SK-N-SH (cell line): ENCODE measurements around the gene CCNB1. TPM values are rescaled to one million over a fixed set of nuclear protein-coding genes. Genes with fewer than 3 reads are reported as not detected.
"Not testable (repeated sequence)": the region's sequence is repeated elsewhere in the genome, so short reads cannot be mapped to it uniquely, and the experiment has no call there.

ENCODE experiments used
- CTCF ChIA-PET: fragments of 300-600, 350-600 bp; formaldehyde crosslinking; extraction: SDS; loops from one replicate; lab custom pipeline; 2021; lab: Yijun Ruan, JAX
- POLR2A ChIA-PET: fragments of 350-600 bp; sonication (Branson Sonifier 250); formaldehyde crosslinking; extraction: SDS; loops from one replicate; lab custom pipeline; 2020; ENCODE audit warnings: antibody characterized with exemption, inconsistent platforms; lab: Yijun Ruan, JAX
- DNase-seq: peaks from one replicate; pipeline ENCODE4 v3.0.0; 2012
- H2AFZ ChIP-seq: fragments of 200-600 bp; sonication (generic); 2 replicates; pipeline ENCODE4 v1.8.1; 2016; ENCODE audit warnings: antibody characterized with exemption, mild to moderate bottlenecking, low read depth
- H3F3A ChIP-seq: fragments of 200-600 bp; sonication (generic); replicated peaks from 2 replicates; pipeline ENCODE3; 2016; ENCODE audit warnings: antibody characterized with exemption, mild to moderate bottlenecking; ENCODE audit not compliant: insufficient read depth
- H3K27ac ChIP-seq, 2 experiments: fragments of 200-500 bp in 1 of 2; fragments of 200-600 bp in 1 of 2; sonication (Bioruptor generic) in 1 of 2; sonication (generic), shearing (Covaris generic) in 1 of 2; 2 replicates each; pipeline versions ENCODE4 v1.5.1 to v1.6.1; 2014 to 2016; ENCODE audit warnings: low read depth in 2 of 2, inconsistent platforms in 1 of 2, low read length in 1 of 2, mild to moderate bottlenecking in 1 of 2, mixed read lengths in 1 of 2
- H3K27me3 ChIP-seq: fragments of 200-600 bp; sonication (generic), shearing (Covaris generic); 2 replicates; pipeline ENCODE4 v1.6.1; 2016; ENCODE audit warnings: mixed run types; ENCODE audit not compliant: insufficient read depth
- H3K36me3 ChIP-seq, 2 experiments: fragments of 200-500 bp in 1 of 2; fragments of 200-600 bp in 1 of 2; sonication (Bioruptor generic) in 1 of 2; sonication (generic) in 1 of 2; replicated peaks in 1 of 2; 2 replicates each; pipeline versions ENCODE3 to v1.5.1; 2014 to 2016; ENCODE audit warnings: low read length in 1 of 2, mild to moderate bottlenecking in 1 of 2; ENCODE audit not compliant: insufficient read depth in 2 of 2, control insufficient read depth in 1 of 2
- H3K4me1 ChIP-seq, 2 experiments: fragments of 200-500 bp in 1 of 2; fragments of 200-600 bp in 1 of 2; sonication (Bioruptor generic) in 1 of 2; sonication (generic), shearing (Covaris generic) in 1 of 2; 2 replicates each; pipeline versions ENCODE4 v1.5.1 to v1.6.1; 2014 to 2016; ENCODE audit warnings: low read depth in 1 of 2, low read length in 1 of 2, mixed run types in 1 of 2; ENCODE audit not compliant: insufficient read depth in 2 of 2, control insufficient read depth in 1 of 2
- H3K4me2 ChIP-seq: fragments of 200-600 bp; sonication (generic), shearing (Covaris generic); 2 replicates; pipeline ENCODE4 v1.6.1; 2017; ENCODE audit warnings: mixed run types
- H3K4me3 ChIP-seq, 2 experiments: fragments of 200-500 bp in 1 of 2; fragments of 200-600 bp in 1 of 2; sonication (Bioruptor generic) in 1 of 2; sonication (generic), shearing (Covaris generic) in 1 of 2; 2 replicates each; pipeline versions ENCODE4 v1.5.1 to v1.8.1; 2014 to 2016; ENCODE audit warnings: low read depth in 2 of 2, inconsistent platforms in 1 of 2, low read length in 1 of 2, mild to moderate bottlenecking in 1 of 2, mixed read lengths in 1 of 2, moderate library complexity in 1 of 2
- H3K79me2 ChIP-seq: fragments of 200-600 bp; sonication (generic); 2 replicates; pipeline ENCODE4 v1.8.1; 2017; ENCODE audit warnings: mild to moderate bottlenecking; ENCODE audit not compliant: insufficient read depth
- H3K9ac ChIP-seq: fragments of 200-600 bp; sonication (generic); 2 replicates; pipeline ENCODE4 v1.6.1; 2017; ENCODE audit warnings: mixed run types
- H3K9me2 ChIP-seq: fragments of 200-600 bp; sonication (generic); 2 replicates; pipeline ENCODE4 v1.6.1; 2017; ENCODE audit warnings: mixed run types
- H3K9me3 ChIP-seq: fragments of 200-600 bp; sonication (generic); 2 replicates; pipeline ENCODE4 v1.6.1; 2017; ENCODE audit warnings: mixed run types, mild to moderate bottlenecking, moderate library complexity
- H4K20me1 ChIP-seq: fragments of 200-600 bp; sonication (generic); 2 replicates; pipeline ENCODE4 v1.6.1; 2017; ENCODE audit warnings: mild to moderate bottlenecking, mixed run types; ENCODE audit not compliant: insufficient read depth
- ELF1 ChIP-seq: IDR thresholded peaks from 2 replicates; pipeline ENCODE4 v1.4.0; 2012
- EZH2phosphoT487 ChIP-seq: fragments of 200-600 bp; sonication (generic); IDR thresholded peaks from 2 replicates; pipeline ENCODE4 v1.6.1; 2017; ENCODE audit warnings: low read depth, mixed run types, mild to moderate bottlenecking, antibody characterized with exemption, moderate library complexity, borderline replicate concordance
- FOXJ3 ChIP-seq: sonication (generic); formaldehyde crosslinking; IDR thresholded peaks from 2 replicates; pipeline ENCODE4 v1.5.1; 2020; ENCODE audit warnings: mild to moderate bottlenecking, missing genetic modification reagents
- GABPA ChIP-seq: IDR thresholded peaks from 2 replicates; pipeline ENCODE4 v1.4.0; 2012; ENCODE audit warnings: low read depth, mild to moderate bottlenecking
- MXI1 ChIP-seq: IDR thresholded peaks from 2 replicates; pipeline ENCODE4 v1.6.1; 2012; ENCODE audit warnings: mild to moderate bottlenecking, low read depth, low read length, improper control_type of control experiment
- NFIC ChIP-seq: IDR thresholded peaks from 2 replicates; pipeline ENCODE4 v1.4.0; 2012; ENCODE audit warnings: borderline replicate concordance
- NRF1 ChIP-seq: IDR thresholded peaks from 2 replicates; pipeline ENCODE4 v1.6.1; 2012; ENCODE audit warnings: low read depth, mild to moderate bottlenecking, low read length
- PBX3 ChIP-seq: IDR thresholded peaks from 2 replicates; pipeline ENCODE4; 2012
- POLR2AphosphoS5 ChIP-seq: IDR thresholded peaks from 2 replicates; pipeline ENCODE4 v1.6.1; 2012; ENCODE audit warnings: low read depth, low read length
- RAD21 ChIP-seq: IDR thresholded peaks from 2 replicates; pipeline ENCODE4 v1.6.1; 2012; ENCODE audit warnings: mild to moderate bottlenecking, low read length
- RXRA ChIP-seq: IDR thresholded peaks from 2 replicates; pipeline ENCODE4 v1.4.0; 2012; ENCODE audit warnings: low read depth, mild to moderate bottlenecking, borderline replicate concordance
- TCF12 ChIP-seq: IDR thresholded peaks from 2 replicates; pipeline ENCODE4 v1.4.0; 2012
- USF1 ChIP-seq: IDR thresholded peaks from 2 replicates; pipeline ENCODE4 v1.4.0; 2012; ENCODE audit warnings: low read depth, borderline replicate concordance
- USF2 ChIP-seq: fragments of 150-350 bp; IDR thresholded peaks from 2 replicates; pipeline ENCODE4 v1.6.1; 2017; ENCODE audit warnings: antibody characterized with exemption, low read length, low read depth, borderline replicate concordance
- YY1 ChIP-seq: IDR thresholded peaks from 2 replicates; pipeline ENCODE4 v1.4.0; 2012; ENCODE audit warnings: low read depth, mild to moderate bottlenecking
- WGBS: methylation state at CpG from one replicate; pipeline ENCODE4 v1.1.6; 2017; ENCODE audit warnings: low lambda C conversion rate; 5-methylcytosine and 5-hydroxymethylcytosine counted together
- polyA plus RNA-seq, 3 experiments: library from polyadenylated mRNA; depleted of rRNA; stranded (reverse); fragments of >200 nt; gene quantifications; 2 replicates each; pipeline ENCODE4 v1.2.3, GENCODE V29; 2012

The CCNB1 gene
- polyA plus RNA-seq, 1 of the 3 experiments (the other 2 are of a cell fraction) = 78.6 TPM

- Histone ChIP-seq H3K9ac (no peak overlapping the region), H3K9me3 (0 out of 2 replicates have a peak, but pooled peaks cover 12% of the 10 kb centered on the region), H3K9me2 (no peaks in the 10 kb centered on the region), H3K27me3 (no peaks in the 10 kb centered on the region), H2AFZ (no peak overlapping the region), H3K36me3 (peaks cover 0 to 6% of the 10 kb centered on the region in 2 experiments), H3K79me2 (no peaks in the 10 kb centered on the region), H3K4me2 (no peak overlapping the region), H3K4me1 (no peaks in the 10 kb centered on the region), H3K4me3 (no peak overlapping the region), H4K20me1 (no peaks in the 10 kb centered on the region), H3F3A (peaks cover 10% of the 10 kb centered on the region), H3K27ac (no peak overlapping the region)
- WGBS = 100% methylated on average over 3 of the region's 3 CpGs
- TF ChIP-seq NRF1 (no peak), ELF1 (no peak), YY1 (no peak), FOXJ3 (CRISPR knock-in tag) (no peak), RXRA (no peak), POLR2AphosphoS5 (no peak), EZH2phosphoT487 (no peak), PBX3 (no peak), MXI1 (no peak), USF1 (no peak), GABPA (no peak), USF2 (no peak), NFIC (no peak), TCF12 (no peak), RAD21 (no peak)
- CTCF ChIA-PET = no interaction called here
- no peak for DNase-seq
- POLR2A ChIA-PET = no interaction called here
These were observed 30.7 kb upstream of the CCNB1 start for GRCh38 chr5:69136293-69136692.

GRCh38 chr5:69137208-69137607, 29.7 kb upstream of the CCNB1 start:
- H2AFZ ChIP-seq, H3F3A ChIP-seq, H3K27me3 ChIP-seq, H3K4me3 ChIP-seq, H3K27ac ChIP-seq, H3K36me3 ChIP-seq, CTCF ChIA-PET, POLR2A ChIA-PET, H3K79me2 ChIP-seq, DNase-seq, H3K4me1 ChIP-seq, H3K9me2 ChIP-seq, H4K20me1 ChIP-seq, H3K4me2 ChIP-seq, H3K9ac ChIP-seq: not testable (repeated sequence)
- 0 out of 2 replicates have a peak, but pooled peaks cover 12% of the 10 kb centered on the region for H3K9me3 ChIP-seq
- WGBS = 92% methylated on average over 1 of the region's 1 CpG
